HTR-8/SVneo (cell line): ENCODE results near the gene POLR3GL.
"Not testable (repeated sequence)": the region's sequence is repeated elsewhere in the genome, so short reads cannot be mapped to it uniquely, and the experiment has no call there.

ENCODE experiments used
- DNase-seq: peaks from one replicate; pipeline ENCODE4 v3.0.0; 2011; ENCODE audit warnings: low spot score, mixed read lengths; ENCODE audit not compliant: insufficient read length
- FAIRE-seq: peaks from 2 replicates; lab custom pipeline; 2011; peaks lifted over from hg19 to GRCh38; lab: Jason Lieb, UNC

Gene POLR3GL

DNA sequence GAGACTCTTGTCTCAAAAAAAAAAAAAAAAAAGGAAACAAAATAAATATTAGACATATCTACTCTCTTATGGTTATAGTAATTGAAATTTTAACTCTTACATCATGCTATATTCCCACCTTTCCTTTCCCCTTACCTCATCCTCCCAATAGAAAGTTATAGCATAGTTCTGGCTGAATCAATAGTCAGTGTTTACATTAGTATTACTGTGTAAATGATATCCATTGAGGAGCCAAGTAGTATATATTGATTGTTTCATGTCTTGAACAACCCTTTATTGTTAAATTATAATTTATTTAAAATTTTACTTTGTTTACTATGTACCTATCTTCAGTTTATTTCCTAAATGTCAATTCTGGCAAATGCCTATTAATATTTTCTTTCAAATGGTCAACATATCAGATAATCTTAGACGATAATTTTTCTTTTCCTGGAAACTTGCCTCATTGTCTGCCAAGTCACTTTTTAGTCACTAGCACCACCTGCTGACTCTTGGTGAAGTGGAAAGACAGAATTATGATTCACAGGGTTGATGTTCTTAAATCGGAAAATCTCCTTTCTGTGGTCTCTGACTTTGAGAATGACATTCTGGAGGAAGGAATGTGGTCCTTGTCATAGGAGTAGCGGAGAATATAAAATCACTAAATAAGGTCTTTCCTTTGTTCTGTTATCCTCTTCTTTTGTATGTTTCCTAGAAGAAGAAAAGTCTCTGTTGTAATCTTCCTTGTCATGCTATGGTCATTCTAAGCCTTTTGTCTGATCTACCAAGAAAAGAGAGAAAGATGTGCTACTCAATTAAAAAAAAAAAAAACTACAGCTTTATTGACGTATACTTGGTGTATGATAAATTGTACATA lies 48.4 kb downstream of the POLR3GL start:
- FAIRE-seq (no peak), DNase-seq (peak; percentile 65)

GRCh38 chr1:146013559-146013922 lies 49.1 kb downstream of the POLR3GL start:
- DNase-seq, result no peak
- FAIRE-seq, result no peak

GRCh38 chr1:146016891-146017290 lies 52.4 kb downstream of the POLR3GL start:
- DNase-seq (no peak), FAIRE-seq (no peak)

GRCh38 chr1:146019231-146020057 lies 55.0 kb downstream of the POLR3GL start:
- DNase-seq (no peak), FAIRE-seq (no peak)

DNA sequence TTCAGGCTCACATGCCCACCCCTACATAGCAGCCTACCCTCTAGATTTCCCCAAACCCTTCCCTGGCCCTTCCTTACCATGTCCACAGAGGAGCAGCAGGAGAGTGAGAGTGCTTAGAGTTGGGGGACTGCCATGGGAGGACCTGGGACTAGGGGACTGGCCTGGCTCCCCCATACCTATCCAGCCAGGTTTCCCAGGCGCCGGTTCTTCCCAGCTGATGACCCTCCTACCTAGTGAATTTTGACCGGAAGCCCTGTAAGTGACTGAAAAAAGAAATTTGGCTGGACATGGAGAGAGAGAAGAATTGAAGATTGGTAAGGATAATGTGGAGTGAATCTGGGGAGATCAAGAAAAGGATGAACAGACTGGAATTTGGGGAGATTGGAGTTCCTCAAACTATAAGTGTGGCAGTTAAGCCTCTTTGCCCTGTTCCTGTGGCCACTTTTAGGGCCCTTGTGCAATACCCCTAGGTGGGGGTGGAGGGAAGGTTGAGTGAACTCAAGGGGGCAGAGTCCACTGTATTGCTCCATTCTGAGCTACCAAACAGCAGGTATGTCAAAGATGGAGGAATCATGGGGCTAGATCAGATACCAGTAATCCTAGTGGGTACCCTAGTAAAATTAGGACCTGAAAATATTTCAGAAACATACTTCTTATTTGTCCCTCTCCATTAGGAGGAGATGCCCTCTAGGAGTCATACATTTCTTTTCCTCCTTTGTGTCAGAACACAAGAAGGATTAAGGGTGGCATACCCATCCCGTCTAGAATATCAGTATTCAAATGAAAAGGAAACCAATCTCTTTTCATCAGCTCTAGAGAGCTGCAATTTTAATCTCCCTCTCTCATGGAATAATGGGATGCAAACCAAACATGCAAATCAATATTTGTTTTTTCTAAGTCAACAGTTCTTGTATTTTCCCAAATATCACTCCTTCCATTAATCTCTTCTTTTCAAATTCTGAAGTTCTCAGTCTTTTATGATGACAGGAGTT lies 55.9 kb downstream of the POLR3GL start:
- no peak for DNase-seq
- FAIRE-seq, result no peak

DNA sequence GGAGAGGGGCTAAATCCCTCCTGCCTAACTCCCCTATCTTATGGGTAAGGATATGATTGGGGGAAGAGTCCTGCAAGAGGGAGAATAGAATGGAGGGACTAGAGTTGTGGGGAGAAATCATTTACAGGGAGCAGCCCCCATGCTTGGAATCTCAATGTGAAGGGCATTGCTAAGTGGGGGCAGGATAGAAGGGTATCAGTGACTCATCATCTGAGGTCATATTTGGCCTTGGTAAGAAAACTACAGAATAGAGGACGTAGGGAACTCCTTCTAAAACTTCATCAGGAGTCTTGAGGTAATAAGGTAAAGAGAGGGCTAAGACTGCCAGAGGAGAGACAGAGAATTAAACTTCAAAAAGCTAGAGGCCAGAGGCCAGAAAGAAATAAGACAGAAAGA lies 56.6 kb downstream of the POLR3GL start:
- no peak for FAIRE-seq
- DNase-seq, result no peak

GRCh38 chr1:146021622-146022402 lies 57.3 kb downstream of the POLR3GL start, which contains the start of gene HJV:
TSS of gene HJV (minus strand) at chr1:146021735. CDS start at chr1:146020231, 1,504 bp downstream.
- no peak for DNase-seq
- FAIRE-seq, result no peak

DNA sequence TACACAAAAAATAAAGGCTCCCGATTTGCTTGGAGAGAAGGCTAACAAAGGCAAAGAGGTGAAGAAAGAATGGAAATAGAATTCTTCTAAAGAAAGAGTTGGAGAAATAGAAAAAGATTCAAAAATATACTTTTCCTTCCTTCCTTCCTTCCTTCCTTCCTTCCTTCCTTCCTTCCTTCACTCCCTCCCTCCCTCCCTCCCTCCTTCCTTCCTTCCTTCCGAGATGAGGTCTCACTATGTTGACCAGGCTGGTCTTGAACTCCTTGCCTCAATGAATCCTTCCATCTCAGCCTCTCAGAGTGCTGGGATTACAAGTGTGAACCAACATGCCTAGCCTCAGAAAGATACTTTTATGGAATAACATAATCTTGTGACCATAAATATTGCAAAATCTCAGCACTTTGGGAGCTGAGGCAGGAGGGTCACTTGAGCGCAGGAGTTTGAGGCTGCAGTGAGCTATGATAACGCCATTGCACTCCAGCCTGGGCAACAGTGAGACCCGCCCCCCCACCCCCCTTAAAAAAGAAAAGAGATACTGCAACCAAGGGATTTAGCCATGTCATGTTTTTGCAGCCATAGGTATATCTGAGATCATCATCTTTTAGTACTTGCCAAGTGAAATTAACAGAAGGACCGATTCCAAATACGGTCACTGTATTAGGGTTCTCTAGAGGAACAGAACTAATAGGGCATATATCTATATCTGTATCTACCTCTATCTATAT lies 58.1 kb downstream of the POLR3GL start:
- DNase-seq (no peak), FAIRE-seq (no peak)

DNA sequence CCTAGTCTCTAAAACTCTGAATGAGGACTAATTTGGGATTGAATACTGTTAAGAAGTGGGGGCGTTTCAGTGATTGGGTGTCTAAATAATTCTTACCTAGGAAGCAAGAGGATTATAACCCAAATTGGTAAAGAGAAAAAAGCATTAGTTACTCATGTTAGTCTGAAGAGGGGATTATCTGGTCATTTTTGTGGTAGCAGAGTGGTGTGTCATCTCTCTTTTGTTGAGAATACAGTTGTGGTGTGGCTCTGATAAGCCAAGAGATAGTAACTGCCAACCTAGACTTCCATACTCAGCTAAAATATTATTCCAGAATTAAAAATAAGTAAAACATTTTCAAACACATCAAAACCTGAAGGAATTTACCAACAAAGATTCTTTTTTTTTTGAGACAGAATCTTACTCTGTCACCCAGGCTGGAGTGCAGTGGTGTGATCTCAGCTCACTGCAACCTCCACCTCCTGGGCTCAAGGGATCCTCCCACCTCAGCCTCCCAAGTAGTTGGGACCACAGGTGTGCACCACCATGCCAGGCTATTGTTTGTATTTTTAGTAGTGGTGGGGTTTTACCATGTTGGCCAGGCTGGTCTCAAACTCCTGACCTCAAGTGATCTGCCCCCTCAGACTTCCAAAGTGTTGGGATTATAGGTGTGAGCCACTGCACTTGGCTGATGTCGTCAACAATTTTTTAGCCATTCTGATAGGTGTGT lies 61.5 kb downstream of the POLR3GL start:
- FAIRE-seq, DNase-seq: not testable (repeated sequence)

- DNase-seq, FAIRE-seq: not testable (repeated sequence)
Measured at GRCh38 chr1:146026650-146027049, 62.2 kb downstream of the POLR3GL start.
